ENCODE results near the gene ARHGAP8. TPM values are rescaled to one million over a fixed set of nuclear protein-coding genes. Genes with fewer than 3 reads are reported as not detected.
"Not testable (repeated sequence)": the region's sequence is repeated elsewhere in the genome, so short reads cannot be mapped to it uniquely, and the experiment has no call there.

Gene ARHGAP8
- total and polyA plus RNA-seq, 2 experiments from 2014 or later, result 24.0 to 50.4 TPM

DNA sequence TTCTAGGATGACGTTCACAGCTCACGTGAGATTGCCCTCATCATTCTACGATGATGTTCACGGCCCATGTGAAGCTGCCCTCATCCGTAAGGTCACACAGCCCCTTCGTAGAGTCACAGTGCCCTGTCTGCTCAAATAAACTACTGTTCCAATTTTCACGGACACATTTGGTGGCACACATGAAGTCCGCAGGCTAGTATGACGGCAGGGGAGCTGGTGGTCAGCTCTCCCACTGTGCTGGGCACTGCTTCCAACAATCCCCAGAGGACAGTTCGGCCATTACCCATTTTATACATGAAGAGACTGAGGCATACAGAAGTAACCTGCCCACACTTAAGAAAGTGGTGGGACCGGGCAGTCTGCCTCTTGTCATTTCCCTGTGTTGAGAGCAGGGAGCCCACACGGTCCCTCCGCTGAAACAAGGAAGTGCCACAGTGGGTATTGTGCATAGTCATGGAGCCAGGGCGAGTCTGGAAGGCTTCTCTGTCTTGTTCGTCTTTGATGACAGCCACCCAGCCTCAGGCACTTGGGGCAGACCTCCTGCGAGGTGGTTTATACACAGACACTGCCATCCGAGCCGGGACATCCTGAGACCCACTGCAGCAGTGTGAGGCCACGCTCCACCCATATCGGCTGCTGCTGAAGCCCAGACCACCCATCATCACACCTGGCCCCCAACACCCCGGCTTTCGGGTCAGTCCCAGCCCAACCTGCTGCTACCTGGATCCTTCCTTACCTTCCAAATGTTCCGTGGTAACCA lies 143.1 kb downstream of the ARHGAP8 start:
- Histone ChIP-seq H3K27ac (no peak overlapping the region), H3K4me2 (no peak overlapping the region), H3K27me3 (no peaks in the 10 kb centered on the region), H3K9me2 (replicated peaks; ENCODE audit: insufficient read depth) (no peaks in the 10 kb centered on the region), H3K4me1 (ENCODE audit: insufficient read depth) (no peaks in the 10 kb centered on the region), H3K79me2 (no peaks in the 10 kb centered on the region), H3K36me3 (replicated peaks; ENCODE audit: insufficient read depth, low read depth) (no peaks in the 10 kb centered on the region), H3K9me3 (ENCODE audit: low read depth) (no peaks in the 10 kb centered on the region), H2AFZ (no peak overlapping the region), H3K4me3 (no peak overlapping the region), H4K20me1 (ENCODE audit: insufficient read depth, poor library complexity, severe bottlenecking) (no peaks in the 10 kb centered on the region)
- TF ChIP-seq EZH2phosphoT487 (IDR thresholded peaks at IDR 0.05; ENCODE audit: low read depth, severe bottlenecking, unreplicated experiment) (no peak), EZH2 (IDR thresholded peaks at IDR 0.05; ENCODE audit: borderline replicate concordance) (no peak)
- TF ChIP-seq, protein P1, sequence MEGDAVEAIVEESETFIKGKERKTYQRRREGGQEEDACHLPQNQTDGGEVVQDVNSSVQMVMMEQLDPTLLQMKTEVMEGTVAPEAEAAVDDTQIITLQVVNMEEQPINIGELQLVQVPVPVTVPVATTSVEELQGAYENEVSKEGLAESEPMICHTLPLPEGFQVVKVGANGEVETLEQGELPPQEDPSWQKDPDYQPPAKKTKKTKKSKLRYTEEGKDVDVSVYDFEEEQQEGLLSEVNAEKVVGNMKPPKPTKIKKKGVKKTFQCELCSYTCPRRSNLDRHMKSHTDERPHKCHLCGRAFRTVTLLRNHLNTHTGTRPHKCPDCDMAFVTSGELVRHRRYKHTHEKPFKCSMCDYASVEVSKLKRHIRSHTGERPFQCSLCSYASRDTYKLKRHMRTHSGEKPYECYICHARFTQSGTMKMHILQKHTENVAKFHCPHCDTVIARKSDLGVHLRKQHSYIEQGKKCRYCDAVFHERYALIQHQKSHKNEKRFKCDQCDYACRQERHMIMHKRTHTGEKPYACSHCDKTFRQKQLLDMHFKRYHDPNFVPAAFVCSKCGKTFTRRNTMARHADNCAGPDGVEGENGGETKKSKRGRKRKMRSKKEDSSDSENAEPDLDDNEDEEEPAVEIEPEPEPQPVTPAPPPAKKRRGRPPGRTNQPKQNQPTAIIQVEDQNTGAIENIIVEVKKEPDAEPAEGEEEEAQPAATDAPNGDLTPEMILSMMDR (IDR thresholded peaks at IDR 0.05; ENCODE audit: poor library complexity), result no peak
- 95% methylated on average over 23 of the region's 23 CpGs for WGBS (ENCODE audit: low lambda C conversion rate, missing lambda C conversion rate)
- DNase-seq (ENCODE audit: low spot score), result no peak

DNA sequence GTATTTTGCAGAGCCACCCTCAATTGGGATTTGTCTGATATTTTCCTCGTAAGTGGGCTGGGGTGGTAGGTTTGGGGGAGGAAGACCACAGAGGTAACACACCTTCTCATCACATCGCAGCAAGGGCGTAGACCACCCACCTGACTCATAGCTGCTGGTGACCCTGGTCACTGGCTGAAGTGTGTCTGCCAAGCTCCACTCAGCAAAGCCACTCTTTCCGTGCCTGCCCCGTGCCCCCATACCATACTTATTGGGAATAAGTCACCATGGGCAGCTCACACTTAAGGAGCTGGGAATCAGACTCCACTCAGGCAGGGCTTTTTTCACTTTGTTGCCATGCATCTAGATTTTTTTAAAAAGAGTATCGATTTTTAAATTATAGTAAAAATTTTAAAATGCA lies 145.9 kb downstream of the ARHGAP8 start:
- WGBS (ENCODE audit: low lambda C conversion rate, missing lambda C conversion rate), result 98% methylated on average over 6 of the region's 6 CpGs
- H3K36me3 ChIP-seq (replicated peaks; ENCODE audit: insufficient read depth, low read depth), result no peaks in the 10 kb centered on the region

DNA sequence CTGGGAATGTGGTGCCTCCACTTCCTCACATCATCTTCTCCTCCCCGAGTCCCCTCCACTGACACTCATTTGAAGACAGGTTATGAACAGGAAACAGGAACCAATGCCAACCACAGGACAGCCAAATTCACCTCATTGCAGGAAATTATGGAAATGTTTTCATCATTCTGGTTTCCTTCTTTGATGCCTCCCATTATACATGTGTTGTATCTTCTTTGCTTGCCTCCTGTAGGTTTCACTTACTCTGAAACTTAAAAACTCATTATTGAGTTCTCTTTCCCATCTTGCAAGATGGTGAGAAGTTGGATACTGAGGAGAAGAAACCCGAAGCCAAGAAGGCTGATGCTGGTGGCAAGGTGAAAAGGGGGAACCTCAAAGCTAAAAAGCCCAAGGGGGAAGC lies 148.9 kb downstream of the ARHGAP8 start:
- H3K27me3 ChIP-seq, result no peaks in the 10 kb centered on the region
- no peak overlapping the region for H2AFZ ChIP-seq
- no peak for DNase-seq (ENCODE audit: low spot score)
- TF ChIP-seq EZH2phosphoT487 (IDR thresholded peaks at IDR 0.05; ENCODE audit: low read depth, severe bottlenecking, unreplicated experiment) (no peak), EZH2 (IDR thresholded peaks at IDR 0.05; ENCODE audit: borderline replicate concordance) (no peak)
- TF ChIP-seq, protein P1 (IDR thresholded peaks at IDR 0.05; ENCODE audit: poor library complexity), result no peak
- H3K4me3 ChIP-seq, result no peak overlapping the region
- H4K20me1 ChIP-seq (ENCODE audit: insufficient read depth, poor library complexity, severe bottlenecking), result no peaks in the 10 kb centered on the region
- no peaks in the 10 kb centered on the region for H3K9me3 ChIP-seq (ENCODE audit: low read depth)
- H3K9me2 ChIP-seq (replicated peaks; ENCODE audit: insufficient read depth), result no peaks in the 10 kb centered on the region
- no peaks in the 10 kb centered on the region for H3K4me1 ChIP-seq (ENCODE audit: insufficient read depth)
- no peak overlapping the region for H3K27ac ChIP-seq
- no peaks in the 10 kb centered on the region for H3K79me2 ChIP-seq
- H3K4me2 ChIP-seq, result no peak overlapping the region
- H3K36me3 ChIP-seq (replicated peaks; ENCODE audit: insufficient read depth, low read depth), result no peaks in the 10 kb centered on the region
- 90% methylated on average over 2 of the region's 2 CpGs for WGBS (ENCODE audit: low lambda C conversion rate, missing lambda C conversion rate)

More for the DNA sequence above, 145.9 kb downstream of the ARHGAP8 start:
- H3K9me2 ChIP-seq (replicated peaks; ENCODE audit: insufficient read depth), result no peaks in the 10 kb centered on the region
- DNase-seq (ENCODE audit: low spot score), result no peak
- no peaks in the 10 kb centered on the region for H3K79me2 ChIP-seq
- no peak overlapping the region for H3K4me3 ChIP-seq
- no peak for TF ChIP-seq EZH2phosphoT487 (IDR thresholded peaks at IDR 0.05; ENCODE audit: low read depth, severe bottlenecking, unreplicated experiment)
- TF ChIP-seq EZH2 (IDR thresholded peaks at IDR 0.05; ENCODE audit: borderline replicate concordance), result no peak
- TF ChIP-seq, protein P1 (IDR thresholded peaks at IDR 0.05; ENCODE audit: poor library complexity), result no peak
- no peak overlapping the region for H3K27ac ChIP-seq
- no peaks in the 10 kb centered on the region for H4K20me1 ChIP-seq (ENCODE audit: insufficient read depth, poor library complexity, severe bottlenecking)
- H3K27me3 ChIP-seq, result no peaks in the 10 kb centered on the region
- no peaks in the 10 kb centered on the region for H3K9me3 ChIP-seq (ENCODE audit: low read depth)
- H3K4me1 ChIP-seq (ENCODE audit: insufficient read depth), result no peaks in the 10 kb centered on the region
- no peak overlapping the region for H3K4me2 ChIP-seq
- H2AFZ ChIP-seq, result no peak overlapping the region

DNA sequence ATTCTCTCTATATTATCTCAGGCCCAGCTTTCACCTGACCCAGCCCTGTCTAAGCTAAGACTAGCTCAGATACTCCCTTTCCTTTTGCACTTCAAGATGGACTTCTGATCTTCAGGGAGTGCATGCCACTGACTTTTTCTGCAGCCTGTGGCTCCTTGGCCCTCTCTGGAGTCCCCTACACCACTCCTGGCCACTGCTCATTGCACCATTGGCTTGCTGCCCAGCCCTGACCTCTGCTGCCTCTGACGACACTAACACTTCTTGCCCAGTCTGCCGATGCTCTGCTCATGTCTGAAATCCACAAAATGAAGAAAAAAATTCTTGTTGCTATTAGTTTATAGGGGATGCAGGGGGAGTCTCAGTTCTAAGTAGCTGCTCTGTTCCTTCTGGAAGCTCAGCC lies 150.8 kb downstream of the ARHGAP8 start:
- DNase-seq (ENCODE audit: low spot score); H3K79me2 ChIP-seq; H3K4me3 ChIP-seq; H3K27ac ChIP-seq; H3K9me3 ChIP-seq (ENCODE audit: low read depth); H3K4me2 ChIP-seq; H3K9me2 ChIP-seq (replicated peaks; ENCODE audit: insufficient read depth); H2AFZ ChIP-seq; H3K4me1 ChIP-seq (ENCODE audit: insufficient read depth); H4K20me1 ChIP-seq (ENCODE audit: insufficient read depth, poor library complexity, severe bottlenecking); H3K36me3 ChIP-seq (replicated peaks; ENCODE audit: insufficient read depth, low read depth); H3K27me3 ChIP-seq: not testable (repeated sequence)
- WGBS (ENCODE audit: low lambda C conversion rate, missing lambda C conversion rate), result no CpG with 5 or more reads among the region's 2 CpGs

DNA sequence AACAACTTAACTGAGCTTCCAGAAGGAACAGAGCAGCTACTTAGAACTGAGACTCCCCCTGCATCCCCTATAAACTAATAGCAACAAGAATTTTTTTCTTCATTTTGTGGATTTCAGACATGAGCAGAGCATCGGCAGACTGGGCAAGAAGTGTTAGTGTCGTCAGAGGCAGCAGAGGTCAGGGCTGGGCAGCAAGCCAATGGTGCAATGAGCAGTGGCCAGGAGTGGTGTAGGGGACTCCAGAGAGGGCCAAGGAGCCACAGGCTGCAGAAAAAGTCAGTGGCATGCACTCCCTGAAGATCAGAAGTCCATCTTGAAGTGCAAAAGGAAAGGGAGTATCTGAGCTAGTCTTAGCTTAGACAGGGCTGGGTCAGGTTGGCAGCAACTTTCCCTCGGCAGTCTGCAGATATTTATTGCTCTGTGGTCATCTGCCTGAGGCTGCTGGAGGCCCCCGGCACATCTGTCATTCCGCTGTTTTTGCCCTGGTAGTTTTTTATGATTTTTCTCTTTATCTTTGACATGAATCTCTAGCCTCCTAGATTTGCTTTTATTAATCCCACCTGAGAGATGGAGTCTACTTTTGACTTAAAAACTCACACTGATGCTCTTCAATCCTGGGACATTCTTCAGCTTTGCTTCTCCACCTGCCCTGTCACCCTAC lies 152.2 kb downstream of the ARHGAP8 start:
- not testable (repeated sequence) for DNase-seq (ENCODE audit: low spot score); H4K20me1 ChIP-seq (ENCODE audit: insufficient read depth, poor library complexity, severe bottlenecking); H2AFZ ChIP-seq; H3K36me3 ChIP-seq (replicated peaks; ENCODE audit: insufficient read depth, low read depth); H3K9me2 ChIP-seq (replicated peaks; ENCODE audit: insufficient read depth); H3K79me2 ChIP-seq; H3K4me1 ChIP-seq (ENCODE audit: insufficient read depth); H3K27me3 ChIP-seq; H3K9me3 ChIP-seq (ENCODE audit: low read depth); H3K4me3 ChIP-seq; H3K27ac ChIP-seq; H3K4me2 ChIP-seq
- 82% methylated on average over 3 of the region's 5 CpGs for WGBS (ENCODE audit: low lambda C conversion rate, missing lambda C conversion rate)

All from hepatocyte (in vitro differentiated cells).